Keratinocyte (primary cell): Measurements from ENCODE around the gene SCN1B. TPM values are rescaled to one million over a fixed set of nuclear protein-coding genes. Genes with fewer than 3 reads are reported as not detected.
"Not testable (repeated sequence)": the region's sequence is repeated elsewhere in the genome, so short reads cannot be mapped to it uniquely, and the experiment has no call there.

Source experiments
- DNase-seq: peaks from one replicate; pipeline ENCODE4 v3.0.0-alpha.2; 2011; ENCODE audit warnings: low read depth, missing footprints, low spot score
- FAIRE-seq: peaks from 2 replicates; lab custom pipeline; 2011; peaks lifted over from hg19 to GRCh38; lab: Jason Lieb, UNC
- H2AFZ ChIP-seq: 2 replicates; pipeline ENCODE4 v1.6.0; 2012; ENCODE audit warnings: low read length, control low read depth, inconsistent platforms; ENCODE audit not compliant: control insufficient read depth
- H3K27ac ChIP-seq: 2 replicates; pipeline ENCODE4 v1.5.1; 2011; ENCODE audit warnings: low read length; ENCODE audit not compliant: control insufficient read depth, insufficient read depth
- H3K27me3 ChIP-seq: 3 replicates; pipeline ENCODE4 v1.6.0; 2011; ENCODE audit warnings: low read length; ENCODE audit not compliant: control insufficient read depth, insufficient read depth; ENCODE audit errors: extremely low read depth
- H3K36me3 ChIP-seq, 2 experiments: 2 replicates in 1 of 2; 3 replicates in 1 of 2; pipeline ENCODE4 v1.5.1; 2011; ENCODE audit warnings: low read length in 2 of 2, mild to moderate bottlenecking in 1 of 2; ENCODE audit not compliant: control insufficient read depth in 2 of 2, insufficient read depth in 2 of 2; ENCODE audit errors: extremely low read depth in 1 of 2
- H3K4me1 ChIP-seq: 3 replicates; pipeline ENCODE4 v1.5.1; 2011; ENCODE audit warnings: low read length; ENCODE audit not compliant: control insufficient read depth, insufficient read depth; ENCODE audit errors: extremely low read depth
- H3K4me2 ChIP-seq: 3 replicates; pipeline ENCODE4 v1.6.0; 2011; ENCODE audit warnings: low read depth, low read length; ENCODE audit not compliant: control insufficient read depth, insufficient read depth; ENCODE audit errors: extremely low read depth
- H3K4me3 ChIP-seq, 3 experiments: fragments of 200-600 bp in 1 of 3; sonication (generic) in 1 of 3; 2 replicates in 2 of 3; 3 replicates in 1 of 3; pipeline ENCODE4 v1.5.1; 2011 to 2016; ENCODE audit warnings: low read length in 3 of 3, mild to moderate bottlenecking in 3 of 3, control low read depth in 2 of 3, inconsistent platforms in 1 of 3, low read depth in 1 of 3, mixed read lengths in 1 of 3, mixed run types in 1 of 3, moderate library complexity in 1 of 3; ENCODE audit not compliant: control insufficient read depth in 2 of 3, insufficient read depth in 2 of 3; ENCODE audit errors: extremely low read depth in 1 of 3
- H3K79me2 ChIP-seq: 2 replicates; pipeline ENCODE4 v1.6.0; 2012; ENCODE audit warnings: low read length; ENCODE audit not compliant: control insufficient read depth, insufficient read depth
- H3K9ac ChIP-seq: 3 replicates; pipeline ENCODE4 v1.6.0; 2011; ENCODE audit warnings: low read length; ENCODE audit not compliant: control insufficient read depth, insufficient read depth; ENCODE audit errors: extremely low read depth
- H3K9me1 ChIP-seq: 3 replicates; pipeline ENCODE4 v1.6.0; 2011; ENCODE audit warnings: low read length; ENCODE audit not compliant: control insufficient read depth, insufficient read depth; ENCODE audit errors: extremely low read depth
- H3K9me3 ChIP-seq: 2 replicates; pipeline ENCODE4 v1.5.1; 2012; ENCODE audit warnings: low read depth, low read length; ENCODE audit not compliant: control insufficient read depth
- H4K20me1 ChIP-seq: 3 replicates; pipeline ENCODE4 v1.6.0; 2011; ENCODE audit warnings: low read length; ENCODE audit not compliant: control insufficient read depth, insufficient read depth; ENCODE audit errors: extremely low read depth
- EZH2 ChIP-seq: IDR thresholded peaks from one replicate; pipeline ENCODE4 v1.6.1; 2012; ENCODE audit warnings: inconsistent platforms, mild to moderate bottlenecking, low read length, moderate library complexity
- dilution Hi-C: fragments of 300-500 bp; cut with MboI; formaldehyde crosslinking; loops from one replicate; pipeline ENCODE4 v1.7.0; 2020; ENCODE audit warnings: low sequenced_read_pairs; ENCODE audit not compliant: extremely low pct_ligation_motif_present
- polyA plus RNA-seq, 5 experiments: library from polyadenylated mRNA; depleted of rRNA in 3 of 5; stranded (reverse) in 3 of 5; stranded (forward) in 1 of 5; unstranded in 1 of 5; fragments of >200 nt; gene quantifications; 1 replicate in 1 of 5; 2 replicates in 3 of 5; 3 replicates in 1 of 5; pipeline versions ENCODE4 v1.2.1 to v1.2.3, GENCODE V29; 2011 to 2012; ENCODE audit warnings: missing spikeins in 2 of 5, low read depth in 1 of 5, low replicate concordance in 1 of 5
- TF ChIP-seq, protein P1 (sequence below), 3 experiments: IDR thresholded peaks in 1 of 3; conservative IDR thresholded peaks in 1 of 3; optimal IDR thresholded peaks in 1 of 3; 2 replicates in 2 of 3; 3 replicates in 1 of 3; pipeline versions ENCODE3 to v1.5.1; 2011; ENCODE audit warnings: low read length in 3 of 3, mild to moderate bottlenecking in 3 of 3, moderate library complexity in 2 of 3, control low read depth in 1 of 3, inconsistent platforms in 1 of 3; ENCODE audit not compliant: insufficient read depth in 2 of 3; ENCODE audit errors: extremely low read depth in 1 of 3

SCN1B gene
- polyA plus RNA-seq, 1 donor (not counting 4 experiments of a cell fraction or from before 2014, with no cell fraction given), result 0.30 TPM

GRCh38 chr19:35005256-35005977, 24.9 kb upstream of the SCN1B start:
- no peak overlapping the region for H3K4me3 ChIP-seq
- H3K4me2 ChIP-seq, result no peak overlapping the region
- no peak for TF ChIP-seq EZH2
- TF ChIP-seq, protein P1, sequence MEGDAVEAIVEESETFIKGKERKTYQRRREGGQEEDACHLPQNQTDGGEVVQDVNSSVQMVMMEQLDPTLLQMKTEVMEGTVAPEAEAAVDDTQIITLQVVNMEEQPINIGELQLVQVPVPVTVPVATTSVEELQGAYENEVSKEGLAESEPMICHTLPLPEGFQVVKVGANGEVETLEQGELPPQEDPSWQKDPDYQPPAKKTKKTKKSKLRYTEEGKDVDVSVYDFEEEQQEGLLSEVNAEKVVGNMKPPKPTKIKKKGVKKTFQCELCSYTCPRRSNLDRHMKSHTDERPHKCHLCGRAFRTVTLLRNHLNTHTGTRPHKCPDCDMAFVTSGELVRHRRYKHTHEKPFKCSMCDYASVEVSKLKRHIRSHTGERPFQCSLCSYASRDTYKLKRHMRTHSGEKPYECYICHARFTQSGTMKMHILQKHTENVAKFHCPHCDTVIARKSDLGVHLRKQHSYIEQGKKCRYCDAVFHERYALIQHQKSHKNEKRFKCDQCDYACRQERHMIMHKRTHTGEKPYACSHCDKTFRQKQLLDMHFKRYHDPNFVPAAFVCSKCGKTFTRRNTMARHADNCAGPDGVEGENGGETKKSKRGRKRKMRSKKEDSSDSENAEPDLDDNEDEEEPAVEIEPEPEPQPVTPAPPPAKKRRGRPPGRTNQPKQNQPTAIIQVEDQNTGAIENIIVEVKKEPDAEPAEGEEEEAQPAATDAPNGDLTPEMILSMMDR (optimal IDR thresholded peaks at IDR 0.05 in 1 of 3, IDR thresholded peaks at IDR 0.05 in 1 of 3, conservative IDR thresholded peaks at IDR 0.05 in 1 of 3; ENCODE audit: extremely low read depth in 1 of 3, insufficient read depth in 2 of 3, low read length in 3 of 3), result no peak
- H3K9me1 ChIP-seq, result no peaks in the 10 kb centered on the region
- DNase-seq (no peak), FAIRE-seq (no peak)
- no peak overlapping the region for H3K9ac ChIP-seq
- H2AFZ ChIP-seq, result no peak overlapping the region
- no peaks in the 10 kb centered on the region for H3K9me3 ChIP-seq
- dilution Hi-C loops, result no loop called here
- H3K79me2 ChIP-seq, result peaks cover 36% of the 10 kb centered on the region
- H3K4me1 ChIP-seq, result peaks cover 9% of the 10 kb centered on the region
- H3K27me3 ChIP-seq, result no peaks in the 10 kb centered on the region
- H3K27ac ChIP-seq, result no peak overlapping the region
- peaks cover 9% of the 10 kb centered on the region in 2 experiments for H3K36me3 ChIP-seq
- peaks cover 5% of the 10 kb centered on the region for H4K20me1 ChIP-seq

- not testable (repeated sequence) for FAIRE-seq
Measured at GRCh38 chr19:35006007-35006341, 24.3 kb upstream of the SCN1B start.

More at GRCh38 chr19:35006007-35006341, 24.3 kb upstream of the SCN1B start:
- Histone ChIP-seq H3K79me2 (peaks cover 32% of the 10 kb centered on the region), H3K36me3 (peaks cover 9 to 10% of the 10 kb centered on the region in 2 experiments)
- H3K4me2 ChIP-seq, H3K27me3 ChIP-seq, dilution Hi-C loops, H3K4me3 ChIP-seq, H3K9ac ChIP-seq, H3K4me1 ChIP-seq, H3K9me1 ChIP-seq, H3K27ac ChIP-seq, H2AFZ ChIP-seq, H3K9me3 ChIP-seq, DNase-seq, H4K20me1 ChIP-seq: not testable (repeated sequence)
